ENCODE results near the gene WSCD2. TPM values are rescaled to one million over a fixed set of nuclear protein-coding genes. Genes with fewer than 3 reads are reported as not detected.

Gene WSCD2
- total RNA-seq, 2 donors from 2014 or later: 0.31 TPM; not detected in 1

DNA sequence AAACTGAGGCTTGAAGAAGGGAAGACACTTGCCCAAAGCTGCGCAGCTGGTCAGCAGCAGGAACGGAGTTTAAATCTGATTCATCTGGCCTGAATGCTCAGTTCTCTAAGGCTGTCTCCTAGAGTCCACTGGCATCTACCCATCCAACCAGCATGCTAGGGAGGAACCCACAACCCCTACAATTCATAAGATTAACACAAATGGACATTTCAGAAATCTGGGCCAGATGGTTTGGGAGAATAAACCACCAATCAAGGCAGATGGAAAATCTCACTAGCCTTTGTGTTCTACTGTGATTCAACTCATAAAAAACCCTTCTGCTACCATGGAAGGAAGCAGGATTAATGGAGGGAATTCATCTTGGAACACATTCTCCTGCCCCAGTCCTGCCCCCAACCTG is 67.8 kb downstream of the WSCD2 start:
- Histone ChIP-seq H3K36me3 (no peaks in the 10 kb centered on the region), H3K9me3 (no peaks in the 10 kb centered on the region), H3K27ac (no peak overlapping the region), H3K4me3 (no peak overlapping the region), H3K27me3 (no peaks in the 10 kb centered on the region), H3K4me1 (no peaks in the 10 kb centered on the region)
- TF ChIP-seq, protein P1, sequence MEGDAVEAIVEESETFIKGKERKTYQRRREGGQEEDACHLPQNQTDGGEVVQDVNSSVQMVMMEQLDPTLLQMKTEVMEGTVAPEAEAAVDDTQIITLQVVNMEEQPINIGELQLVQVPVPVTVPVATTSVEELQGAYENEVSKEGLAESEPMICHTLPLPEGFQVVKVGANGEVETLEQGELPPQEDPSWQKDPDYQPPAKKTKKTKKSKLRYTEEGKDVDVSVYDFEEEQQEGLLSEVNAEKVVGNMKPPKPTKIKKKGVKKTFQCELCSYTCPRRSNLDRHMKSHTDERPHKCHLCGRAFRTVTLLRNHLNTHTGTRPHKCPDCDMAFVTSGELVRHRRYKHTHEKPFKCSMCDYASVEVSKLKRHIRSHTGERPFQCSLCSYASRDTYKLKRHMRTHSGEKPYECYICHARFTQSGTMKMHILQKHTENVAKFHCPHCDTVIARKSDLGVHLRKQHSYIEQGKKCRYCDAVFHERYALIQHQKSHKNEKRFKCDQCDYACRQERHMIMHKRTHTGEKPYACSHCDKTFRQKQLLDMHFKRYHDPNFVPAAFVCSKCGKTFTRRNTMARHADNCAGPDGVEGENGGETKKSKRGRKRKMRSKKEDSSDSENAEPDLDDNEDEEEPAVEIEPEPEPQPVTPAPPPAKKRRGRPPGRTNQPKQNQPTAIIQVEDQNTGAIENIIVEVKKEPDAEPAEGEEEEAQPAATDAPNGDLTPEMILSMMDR (IDR thresholded peaks at IDR 0.05): no peak
- no peak for DNase-seq (ENCODE audit: low spot score)

GRCh38 chr12:108198043-108198442 is 69.0 kb downstream of the WSCD2 start:
- Histone ChIP-seq H3K4me1 (no peaks in the 10 kb centered on the region), H3K27me3 (no peaks in the 10 kb centered on the region), H3K4me3 (no peak overlapping the region), H3K36me3 (no peaks in the 10 kb centered on the region), H3K27ac (no peak overlapping the region), H3K9me3 (peaks cover 0 to 7% of the 10 kb centered on the region in 2 donors)
- TF ChIP-seq, protein P1 (IDR thresholded peaks at IDR 0.05): no peak
- DNase-seq (ENCODE audit: low spot score): no peak

- no peak overlapping the region for H3K4me3 ChIP-seq
- DNase-seq (ENCODE audit: low spot score): no peak
- H3K27me3 ChIP-seq: no peaks in the 10 kb centered on the region
- H3K4me1 ChIP-seq: no peaks in the 10 kb centered on the region
- H3K36me3 ChIP-seq: no peaks in the 10 kb centered on the region
- peaks cover 0 to 15% of the 10 kb centered on the region in 2 donors for H3K9me3 ChIP-seq
- TF ChIP-seq, protein P1 (IDR thresholded peaks at IDR 0.05): no peak
- no peak overlapping the region for H3K27ac ChIP-seq
These were observed 70.0 kb downstream of the WSCD2 start for GRCh38 chr12:108199106-108199505.

DNA sequence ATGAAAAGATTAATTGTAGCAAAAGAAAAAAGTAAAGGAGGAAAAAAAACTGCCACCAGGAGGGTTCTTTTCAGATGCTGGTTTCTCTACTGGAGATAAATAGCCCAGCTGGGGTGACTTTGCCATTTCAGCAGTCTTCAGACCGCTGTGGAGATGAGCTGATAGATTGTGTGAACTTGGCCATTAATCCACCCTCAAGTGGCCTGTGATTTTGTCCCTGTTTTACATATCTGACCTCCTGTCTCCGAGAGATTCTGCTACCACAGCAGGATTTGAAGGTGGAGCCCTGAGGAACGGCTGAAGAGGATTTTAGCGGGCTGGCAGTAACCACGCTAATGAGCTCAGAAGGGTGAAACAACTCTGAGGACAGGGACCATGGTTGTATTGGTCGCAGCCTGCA is 72.7 kb downstream of the WSCD2 start:
- no peaks in the 10 kb centered on the region for H3K4me1 ChIP-seq
- H3K9me3 ChIP-seq: peaks cover 0 to 15% of the 10 kb centered on the region in 2 donors
- no peak overlapping the region for H3K4me3 ChIP-seq
- H3K27me3 ChIP-seq: no peaks in the 10 kb centered on the region
- no peak for DNase-seq (ENCODE audit: low spot score)
- H3K36me3 ChIP-seq: no peaks in the 10 kb centered on the region
- TF ChIP-seq, protein P1 (IDR thresholded peaks at IDR 0.05): no peak
- H3K27ac ChIP-seq: no peak overlapping the region

DNA sequence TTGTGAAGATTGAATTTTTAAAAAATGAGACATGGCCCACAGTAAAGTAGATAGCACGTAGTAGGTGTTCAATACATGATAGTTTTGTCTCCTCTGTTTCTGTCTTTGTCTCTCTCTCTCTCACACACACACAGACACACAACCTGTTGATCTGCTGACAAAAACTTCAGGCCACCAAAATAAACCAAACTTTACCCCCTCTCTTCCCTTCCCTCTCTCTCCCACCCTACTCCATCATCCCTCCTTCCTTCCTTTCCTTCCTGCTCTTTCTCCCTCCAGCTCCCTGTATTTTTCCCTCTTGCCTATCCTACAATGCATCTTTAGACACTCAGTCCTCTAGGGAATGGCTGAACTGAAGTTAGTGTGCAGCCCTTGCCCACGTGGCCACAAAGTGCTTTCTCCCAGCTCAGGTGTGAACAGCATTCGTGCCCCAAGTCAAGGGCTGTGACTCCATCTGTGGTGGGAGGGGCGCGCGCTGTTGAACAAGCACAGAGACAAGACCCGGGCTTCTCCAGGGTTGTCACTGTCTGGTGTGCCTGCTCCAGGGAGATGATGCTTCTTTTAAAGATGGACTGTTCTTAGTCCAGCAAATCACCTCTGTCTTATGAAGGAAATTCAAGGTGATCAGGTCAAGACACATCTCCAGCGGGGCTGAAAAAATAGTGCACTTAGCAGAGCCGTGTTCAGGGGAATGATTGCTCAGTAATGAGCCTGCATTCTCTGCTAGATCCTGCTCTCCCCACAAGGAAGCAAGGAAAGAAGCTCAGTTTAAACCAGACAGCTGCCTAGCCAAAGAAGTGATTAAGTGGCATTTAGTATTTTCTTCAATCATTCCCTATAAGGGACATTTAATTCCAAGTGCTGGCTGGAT is 75.3 kb downstream of the WSCD2 start:
- H3K27ac ChIP-seq: no peak overlapping the region
- no peaks in the 10 kb centered on the region for H3K27me3 ChIP-seq
- H3K36me3 ChIP-seq: no peaks in the 10 kb centered on the region
- H3K4me1 ChIP-seq: no peaks in the 10 kb centered on the region
- H3K9me3 ChIP-seq: peaks cover 0 to 15% of the 10 kb centered on the region in 2 donors
- H3K4me3 ChIP-seq: no peak overlapping the region
- no peak for DNase-seq (ENCODE audit: low spot score)
- TF ChIP-seq, protein P1 (IDR thresholded peaks at IDR 0.05): no peak

Data from right atrium auricular region (tissue), 2 donors.